ENCODE measurements around the gene PTPRD. TPM values are rescaled to one million over a fixed set of nuclear protein-coding genes. Genes with fewer than 3 reads are reported as not detected.
A peak's percentile ranks its signal among the peaks of the same experiment; 100 is the strongest.

Gene PTPRD
- total RNA-seq, 1 experiment from 2014 or later, result 32.5 TPM

DNA sequence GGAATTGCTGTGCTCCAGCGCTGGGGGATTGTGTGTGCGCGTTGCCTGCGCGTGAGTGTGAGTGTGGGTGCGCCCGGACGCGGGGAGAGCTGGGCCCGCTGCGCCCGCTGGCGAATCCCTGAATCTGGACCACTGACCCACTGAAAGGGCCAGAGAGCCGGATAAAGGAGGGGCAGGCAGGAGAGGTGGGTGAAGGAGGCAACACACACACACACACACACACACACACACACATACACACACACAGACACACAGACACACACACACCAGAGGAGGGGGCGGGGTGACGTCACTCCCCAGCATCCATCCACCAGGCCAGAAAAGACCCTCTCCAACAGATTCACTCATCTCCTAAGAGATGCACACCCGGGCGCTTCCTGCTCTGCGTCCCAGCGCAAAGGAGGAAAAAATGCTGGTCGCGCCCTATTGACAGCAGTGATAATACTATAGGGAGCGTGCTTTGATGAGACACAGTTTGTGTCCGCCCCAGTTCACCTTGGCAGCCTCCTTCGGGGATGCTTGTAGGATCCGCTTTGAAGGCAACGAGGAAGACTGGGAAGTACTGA is 1754.1 kb downstream of the PTPRD start:
- no peaks in the 10 kb centered on the region for H3K9me3 ChIP-seq (ENCODE audit: control insufficient read depth, low read depth, low read length)

More for the DNA sequence above, 1754.1 kb downstream of the PTPRD start:
- Histone ChIP-seq H3K4me1 (ENCODE audit: insufficient read depth, low read length) (no peaks in the 10 kb centered on the region), H3K18ac (ENCODE audit: insufficient read length, low read depth, low read length) (peak overlapping the region; percentile 79), H3K27ac (ENCODE audit: insufficient read length, low read depth, low read length) (no peak overlapping the region), H3T11ph (ENCODE audit: low read length) (no peak overlapping the region), H3K23ac (ENCODE audit: insufficient read length, low read depth, low read length) (no peak overlapping the region), H2BK20ac (ENCODE audit: low read depth, low read length, poor library complexity, severe bottlenecking) (no peak overlapping the region), H3K4ac (ENCODE audit: low read depth, low read length) (no peak overlapping the region; the same call in 1 of the 2 replicates), H3K79me1 (ENCODE audit: insufficient read depth, low read depth, low read length, poor library complexity, severe bottlenecking) (no peaks in the 10 kb centered on the region), H2BK12ac (ENCODE audit: insufficient read length, low read depth, low read length) (no peak overlapping the region), H4K5ac (ENCODE audit: insufficient read length, low read depth, low read length) (no peak overlapping the region), H4K91ac (ENCODE audit: insufficient read length, low read depth, low read length) (no peak overlapping the region), H3K27me3 (ENCODE audit: insufficient read depth, low read length) (no peaks in the 10 kb centered on the region), H4K8ac (replicated peaks; ENCODE audit: insufficient read length, low read depth, low read length) (no peak overlapping the region), H3K4me2 (ENCODE audit: insufficient read depth, insufficient read length, low read length) (peak overlapping the region; percentile 82), H2BK15ac (ENCODE audit: low read depth, low read length) (no peak overlapping the region), H2AFZ (ENCODE audit: low read length) (peak overlapping the region; percentile 94), H3K9ac (ENCODE audit: extremely low read depth, insufficient read length, low read length) (peak overlapping the region; percentile 72), H3K79me2 (ENCODE audit: insufficient read depth, low read length) (no peaks in the 10 kb centered on the region), H2BK120ac (ENCODE audit: low read depth, low read length, poor library complexity, severe bottlenecking) (no peak overlapping the region), H4K20me1 (ENCODE audit: control insufficient read depth, insufficient read depth, insufficient read length) (no peaks in the 10 kb centered on the region), H2AK5ac (ENCODE audit: insufficient read length, low read length) (no peak overlapping the region), H2BK5ac (ENCODE audit: insufficient read length, low read length) (no peak overlapping the region), H3K56ac (ENCODE audit: insufficient read length, low read depth, low read length) (no peak overlapping the region), H3K14ac (ENCODE audit: insufficient read depth, low read length) (peak overlapping the region; percentile 74), H3K23me2 (ENCODE audit: insufficient read length, low read depth, low read length, poor library complexity, severe bottlenecking) (peaks cover 11% of the 10 kb centered on the region)
- peak overlapping the region in 1 of 3 experiments; percentile 77; a peak in 3 of 7 replicates for H3K27ac Mint-ChIP-seq
- peak overlapping the region; percentile 89 to 97 for H3K4me3 Mint-ChIP-seq
- no CpG with 5 or more reads among the region's 27 CpGs for WGBS (ENCODE audit: extremely low coverage, insufficient read length, low lambda C conversion rate)
- H3K4me1 Mint-ChIP-seq, result peaks cover 34 to 42% of the 10 kb centered on the region in 2 experiments
- DNase-seq, result peak; percentile 50
- TF ChIP-seq, protein P1, sequence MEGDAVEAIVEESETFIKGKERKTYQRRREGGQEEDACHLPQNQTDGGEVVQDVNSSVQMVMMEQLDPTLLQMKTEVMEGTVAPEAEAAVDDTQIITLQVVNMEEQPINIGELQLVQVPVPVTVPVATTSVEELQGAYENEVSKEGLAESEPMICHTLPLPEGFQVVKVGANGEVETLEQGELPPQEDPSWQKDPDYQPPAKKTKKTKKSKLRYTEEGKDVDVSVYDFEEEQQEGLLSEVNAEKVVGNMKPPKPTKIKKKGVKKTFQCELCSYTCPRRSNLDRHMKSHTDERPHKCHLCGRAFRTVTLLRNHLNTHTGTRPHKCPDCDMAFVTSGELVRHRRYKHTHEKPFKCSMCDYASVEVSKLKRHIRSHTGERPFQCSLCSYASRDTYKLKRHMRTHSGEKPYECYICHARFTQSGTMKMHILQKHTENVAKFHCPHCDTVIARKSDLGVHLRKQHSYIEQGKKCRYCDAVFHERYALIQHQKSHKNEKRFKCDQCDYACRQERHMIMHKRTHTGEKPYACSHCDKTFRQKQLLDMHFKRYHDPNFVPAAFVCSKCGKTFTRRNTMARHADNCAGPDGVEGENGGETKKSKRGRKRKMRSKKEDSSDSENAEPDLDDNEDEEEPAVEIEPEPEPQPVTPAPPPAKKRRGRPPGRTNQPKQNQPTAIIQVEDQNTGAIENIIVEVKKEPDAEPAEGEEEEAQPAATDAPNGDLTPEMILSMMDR (conservative IDR thresholded peaks at IDR 0.05), result no peak
- H3K27me3 Mint-ChIP-seq (ENCODE audit: low read depth), result peaks cover 28% of the 10 kb centered on the region
- H3K9me3 Mint-ChIP-seq, result no peaks in the 10 kb centered on the region; a peak in 1 of 5 replicates
- no peaks in the 10 kb centered on the region; a peak in 1 of 7 replicates for H3K36me3 Mint-ChIP-seq (ENCODE audit: insufficient read depth in 1 of 3, low read depth in 3 of 3)

All from H9 (cell line).